ENCODE results near the gene PCED1A. TPM values are rescaled to one million over a fixed set of nuclear protein-coding genes. Genes with fewer than 3 reads are reported as not detected.

The PCED1A gene
- total RNA-seq, 2 experiments from 2014 or later, result 39.9 to 43.3 TPM

GRCh38 chr20:2873010-2873746, 32.7 kb upstream of the PCED1A start, which contains the start of gene PTPRA:
TSS of gene PTPRA (plus strand) at chr20:2873481. CDS start at chr20:2964278, 90,797 bp downstream.
- Mint-ChIP-seq H3K27ac (peak within 1 kb of the TSS; percentile 93), H3K4me1 (peaks cover 42% of the 10 kb centered on the region), H3K36me3 (peaks cover 14% of the 10 kb centered on the region), H3K9me3 (no peaks in the 10 kb centered on the region), H3K27me3 (no peaks in the 10 kb centered on the region), H3K4me3 (peak within 1 kb of the TSS; percentile 90)
- POLR2A ChIA-PET, result interaction anchor here (0.6 to 3.3 kb wide), 11 partner anchors 9 to 336 kb away, joined by 3 to 15 read pairs (median 4); partner anchors contain the start of genes ITPA, MRPS26, NOP56 and OXT
- DNase-seq (peak; percentile 94), ATAC-seq (ENCODE audit: low read depth) (peak; percentile 89)

GRCh38 chr20:2872459-2873009, 32.1 kb upstream of the PCED1A start:
- POLR2A ChIA-PET, result interaction anchor here (0.6 to 3.3 kb wide), 11 partner anchors 8 to 337 kb away, joined by 3 to 15 read pairs (median 4); partner anchors contain the start of genes ITPA, MRPS26, NOP56 and OXT
- Mint-ChIP-seq H3K9me3 (no peaks in the 10 kb centered on the region), H3K4me3 (peak overlapping the region; percentile 90), H3K27ac (peak overlapping the region; percentile 93), H3K4me1 (peaks cover 46% of the 10 kb centered on the region), H3K27me3 (no peaks in the 10 kb centered on the region), H3K36me3 (peaks cover 14% of the 10 kb centered on the region)
- ATAC-seq (ENCODE audit: low read depth) (peak; percentile 43), DNase-seq (peak; percentile 83)

GRCh38 chr20:2871661-2872458, 31.4 kb upstream of the PCED1A start:
- H3K4me3 Mint-ChIP-seq, result peak overlapping the region; percentile 90

GRCh38 chr20:2871111-2871465, 30.6 kb upstream of the PCED1A start:
- Mint-ChIP-seq H3K27ac (no peak overlapping the region), H3K4me3 (peak overlapping the region; percentile 21), H3K36me3 (peaks cover 9% of the 10 kb centered on the region), H3K4me1 (peaks cover 53% of the 10 kb centered on the region), H3K9me3 (no peaks in the 10 kb centered on the region), H3K27me3 (no peaks in the 10 kb centered on the region)
- ATAC-seq (ENCODE audit: low read depth), result no peak
- no peak for DNase-seq
- POLR2A ChIA-PET, result interaction anchor here (1.1 to 3.3 kb wide), 3 partner anchors 31 to 174 kb away, joined by 3 to 15 read pairs (median 4); partner anchors contain the start of genes MRPS26, PCED1A and VPS16

More at GRCh38 chr20:2871661-2872458, 31.4 kb upstream of the PCED1A start:
- no peaks in the 10 kb centered on the region for H3K9me3 Mint-ChIP-seq
- ATAC-seq (ENCODE audit: low read depth), result peak; percentile 22
- POLR2A ChIA-PET, result interaction anchor here (1.0 to 3.3 kb wide), 8 partner anchors 29 to 337 kb away, joined by 3 to 15 read pairs (median 4); partner anchors contain the start of genes ITPA, MRPS26, NOP56 and OXT
- H3K27ac Mint-ChIP-seq, result peak overlapping the region; percentile 93
- no peak for DNase-seq
- H3K4me1 Mint-ChIP-seq, result peaks cover 50% of the 10 kb centered on the region
- H3K36me3 Mint-ChIP-seq, result peaks cover 12% of the 10 kb centered on the region
- H3K27me3 Mint-ChIP-seq, result no peaks in the 10 kb centered on the region

GRCh38 chr20:2869381-2869780, 28.9 kb upstream of the PCED1A start:
- DNase-seq, result no peak
- ATAC-seq (ENCODE audit: low read depth), result no peak
- Mint-ChIP-seq H3K4me1 (peaks cover 52% of the 10 kb centered on the region), H3K4me3 (no peak overlapping the region), H3K27me3 (no peaks in the 10 kb centered on the region), H3K27ac (no peak overlapping the region), H3K36me3 (peaks cover 8% of the 10 kb centered on the region), H3K9me3 (no peaks in the 10 kb centered on the region)
- POLR2A ChIA-PET, result no interaction called here

- ATAC-seq (ENCODE audit: low read depth), result no peak
- H3K9me3 Mint-ChIP-seq, result no peaks in the 10 kb centered on the region
- H3K36me3 Mint-ChIP-seq, result peaks cover 6% of the 10 kb centered on the region
- peaks cover 47% of the 10 kb centered on the region for H3K4me1 Mint-ChIP-seq
- H3K4me3 Mint-ChIP-seq, result no peak overlapping the region
- DNase-seq, result no peak
- H3K27ac Mint-ChIP-seq, result peak overlapping the region; percentile 46
- POLR2A ChIA-PET, result no interaction called here
- H3K27me3 Mint-ChIP-seq, result no peaks in the 10 kb centered on the region
These were observed 26.8 kb upstream of the PCED1A start for GRCh38 chr20:2867081-2867864.

- POLR2A ChIA-PET, result interaction anchor here (0.6 kb wide), 2 partner anchors 388 to 452 kb away, joined by 5 to 6 read pairs; no protein-coding TSS in a partner anchor
- DNase-seq, result no peak
- Mint-ChIP-seq H3K4me1 (peaks cover 42% of the 10 kb centered on the region), H3K36me3 (peaks cover 9% of the 10 kb centered on the region), H3K4me3 (peak overlapping the region; percentile 55), H3K9me3 (no peaks in the 10 kb centered on the region), H3K27ac (peak overlapping the region; percentile 74), H3K27me3 (no peaks in the 10 kb centered on the region)
- ATAC-seq (ENCODE audit: low read depth), result peak; percentile 18
These were observed 25.8 kb upstream of the PCED1A start for GRCh38 chr20:2866236-2866635.

- POLR2A ChIA-PET, result interaction anchor here (0.6 to 2.3 kb wide), 4 partner anchors 8 to 453 kb away, joined by 3 to 8 read pairs (median 6); partner anchors contain the start of genes PCED1A, PTPRA and VPS16
- no peaks in the 10 kb centered on the region for H3K27me3 Mint-ChIP-seq
- ATAC-seq (ENCODE audit: low read depth) (peak; percentile 84), DNase-seq (peak; percentile 62)
- H3K27ac Mint-ChIP-seq, result peak overlapping the region; percentile 74
- H3K4me3 Mint-ChIP-seq, result peak overlapping the region; percentile 55
- H3K36me3 Mint-ChIP-seq, result peaks cover 12% of the 10 kb centered on the region
- H3K9me3 Mint-ChIP-seq, result no peaks in the 10 kb centered on the region
- H3K4me1 Mint-ChIP-seq, result peaks cover 36% of the 10 kb centered on the region
These were observed 25.2 kb upstream of the PCED1A start for GRCh38 chr20:2865630-2866029.

GRCh38 chr20:2865101-2865500, 24.6 kb upstream of the PCED1A start:
- POLR2A ChIA-PET, result interaction anchor here (1.3 to 2.3 kb wide), 3 partner anchors 8 to 25 kb away, joined by 3 to 8 read pairs (median 7); partner anchors contain the start of genes PCED1A, PTPRA and VPS16
- Mint-ChIP-seq H3K36me3 (peaks cover 12% of the 10 kb centered on the region), H3K4me3 (peak overlapping the region; percentile 51), H3K27ac (peak overlapping the region; percentile 74), H3K27me3 (no peaks in the 10 kb centered on the region), H3K9me3 (no peaks in the 10 kb centered on the region), H3K4me1 (peaks cover 32% of the 10 kb centered on the region)
- DNase-seq, result no peak
- ATAC-seq (ENCODE audit: low read depth), result no peak

- H3K27ac Mint-ChIP-seq, result no peak overlapping the region
- H3K9me3 Mint-ChIP-seq, result no peaks in the 10 kb centered on the region
- H3K27me3 Mint-ChIP-seq, result no peaks in the 10 kb centered on the region
- ATAC-seq (ENCODE audit: low read depth), result no peak
- POLR2A ChIA-PET, result interaction anchor here (0.6 to 2.3 kb wide), 4 partner anchors 9 to 33 kb away, joined by 3 to 8 read pairs (median 6); partner anchors contain the start of genes PCED1A, PTPRA and VPS16
- peaks cover 12% of the 10 kb centered on the region for H3K36me3 Mint-ChIP-seq
- peaks cover 32% of the 10 kb centered on the region for H3K4me1 Mint-ChIP-seq
- H3K4me3 Mint-ChIP-seq, result no peak overlapping the region
- no peak for DNase-seq
These were observed 24.2 kb upstream of the PCED1A start for GRCh38 chr20:2864626-2865025.

GRCh38 chr20:2859330-2860121, 19.1 kb upstream of the PCED1A start:
- H3K36me3 Mint-ChIP-seq, result peaks cover 9% of the 10 kb centered on the region
- DNase-seq (no peak), ATAC-seq (ENCODE audit: low read depth) (no peak)
- H3K27ac Mint-ChIP-seq, result no peak overlapping the region
- H3K4me1 Mint-ChIP-seq, result peaks cover 5% of the 10 kb centered on the region
- no peaks in the 10 kb centered on the region for H3K27me3 Mint-ChIP-seq
- POLR2A ChIA-PET, result interaction anchor here (0.5 kb wide), 1 partner anchor 49 kb away, joined by 6 read pairs; no protein-coding TSS in a partner anchor
- no peaks in the 10 kb centered on the region for H3K9me3 Mint-ChIP-seq
- no peak overlapping the region for H3K4me3 Mint-ChIP-seq
